Muscle of leg (tissue), 9 donors: ENCODE results near the gene PKD2. TPM values are rescaled to one million over a fixed set of nuclear protein-coding genes. Genes with fewer than 3 reads are reported as not detected.

Experiments used
- polyA plus RNA-seq, 8 donors: library from polyadenylated mRNA; unstranded; fragments of 120-200 nt; gene quantifications; one replicate each; pipeline versions ENCODE4 v1.2.1 to v1.2.3, GENCODE V29; 2013; ENCODE audit warnings: inconsistent platforms in 1 of 8, low replicate concordance in 1 of 8; ENCODE audit not compliant: insufficient read length in 8 of 8, insufficient read depth in 1 of 8
- total RNA-seq: library from RNA; stranded (reverse); fragments of 120-200 nt; gene quantifications from one replicate; pipeline ENCODE4 v1.2.4, GENCODE V29; 2013

The PKD2 gene
- total and polyA plus RNA-seq, 9 donors, result 20.1 to 42.7 (median 28.4) TPM

Other genes starting within 250 kb of the PKD2 start
- not detected for gene IBSP, start 208.1 kb upstream of the PKD2 start, total RNA-seq
- gene IBSP, start 208.1 kb upstream of the PKD2 start, polyA plus RNA-seq, result under 1 TPM in 5 of 8 donors, not detected in 3; 0.09 to 0.31 (median 0.12) TPM
- gene MEPE, start 174.7 kb upstream of the PKD2 start, total RNA-seq, result not detected
- gene MEPE, start 174.7 kb upstream of the PKD2 start, polyA plus RNA-seq, result not detected
- 238 TPM for gene SPP1, start 31.9 kb upstream of the PKD2 start, total RNA-seq
- 100 to 1,000 TPM in 4 of 8 donors, 10 to 100 TPM in 4; 43.5 to 186 (median 101) TPM for gene SPP1, start 31.9 kb upstream of the PKD2 start, polyA plus RNA-seq
- 5.3 TPM for gene ABCG2, start 151.0 kb downstream of the PKD2 start, total RNA-seq
- 1 to 10 TPM; 3.4 to 6.5 (median 4.4) TPM for gene ABCG2, start 151.0 kb downstream of the PKD2 start, polyA plus RNA-seq